Measurements from ENCODE around the gene CLEC12A.

DNA sequence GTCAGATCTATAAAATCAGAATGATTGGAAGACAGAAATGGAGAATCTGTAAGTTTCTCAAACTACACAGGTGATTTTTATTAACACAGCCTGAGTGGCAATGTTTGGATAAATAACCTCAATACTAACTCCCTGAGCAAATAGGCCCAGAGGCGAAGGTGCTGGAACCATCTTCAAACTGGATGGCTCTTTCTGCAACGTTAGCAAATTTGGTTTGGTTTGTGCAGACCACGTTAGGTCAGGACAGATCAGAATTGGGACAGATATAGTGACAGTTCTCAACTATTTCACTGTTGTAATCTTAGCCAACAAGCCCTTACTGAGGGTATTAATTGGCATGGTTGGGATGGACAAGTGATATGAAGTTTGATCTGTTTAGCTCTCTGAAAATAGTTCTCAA is 50.1 kb downstream of the CLEC12A start:
- no peak for TF ChIP-seq CTCF (IDR thresholded peaks at IDR 0.05)
- TF ChIP-seq POLR2A (IDR thresholded peaks at IDR 0.05), result no peak
